GM23248 (cell line): ENCODE data around the gene RIOK3. TPM values are rescaled to one million over a fixed set of nuclear protein-coding genes. Genes with fewer than 3 reads are reported as not detected.

Experiments used
- DNase-seq: peaks from one replicate; pipeline ENCODE4 v3.0.0-alpha.2; 2015
- H2AFZ ChIP-seq: fragments of 200-600 bp; sonication (generic); 2 replicates; pipeline ENCODE4 v1.6.1; 2016; ENCODE audit warnings: antibody characterized with exemption
- H3F3A ChIP-seq: fragments of 200-600 bp; sonication (generic); 2 replicates; pipeline ENCODE4 v1.6.1; 2016; ENCODE audit warnings: mild to moderate bottlenecking, antibody characterized with exemption, mixed run types; ENCODE audit not compliant: insufficient read depth
- H3K27ac ChIP-seq: fragments of 200-600 bp; sonication (generic); 2 replicates; pipeline ENCODE4 v1.5.1; 2016; ENCODE audit warnings: mild to moderate bottlenecking
- H3K27me3 ChIP-seq: fragments of 200-600 bp; sonication (generic); replicated peaks from 2 replicates; pipeline ENCODE4 v1.6.1; 2016; ENCODE audit warnings: mild to moderate bottlenecking; ENCODE audit not compliant: insufficient read depth
- H3K36me3 ChIP-seq: fragments of 200-600 bp; sonication (generic); 2 replicates; pipeline ENCODE4 v1.6.1; 2016; ENCODE audit warnings: low read depth, mild to moderate bottlenecking
- H3K4me1 ChIP-seq: fragments of 200-600 bp; sonication (generic); 2 replicates; pipeline ENCODE4 v1.6.1; 2016; ENCODE audit warnings: mild to moderate bottlenecking; ENCODE audit not compliant: insufficient read depth
- H3K4me2 ChIP-seq: fragments of 200-600 bp; sonication (generic); one replicate; pipeline ENCODE4 v1.6.1; 2016; ENCODE audit warnings: mild to moderate bottlenecking; ENCODE audit not compliant: unreplicated experiment
- H3K4me3 ChIP-seq: fragments of 200-600 bp; sonication (generic); 2 replicates; pipeline ENCODE4 v1.5.1; 2016; ENCODE audit warnings: mild to moderate bottlenecking
- H3K79me2 ChIP-seq: fragments of 200-600 bp; sonication (generic); 2 replicates; pipeline ENCODE4 v1.6.1; 2016; ENCODE audit warnings: mild to moderate bottlenecking; ENCODE audit not compliant: insufficient read depth
- H3K9ac ChIP-seq: fragments of 200-600 bp; sonication (generic); 2 replicates; pipeline ENCODE4 v1.6.1; 2016; ENCODE audit warnings: mild to moderate bottlenecking
- H3K9me2 ChIP-seq: fragments of 200-600 bp; sonication (generic); 2 replicates; pipeline ENCODE4 v1.6.1; 2016; ENCODE audit warnings: mixed run types, mild to moderate bottlenecking, moderate library complexity; ENCODE audit not compliant: insufficient read depth
- H3K9me3 ChIP-seq: fragments of 200-600 bp; sonication (generic); one replicate; pipeline ENCODE4 v1.6.1; 2017; ENCODE audit warnings: low read depth
- H4K20me1 ChIP-seq: fragments of 200-600 bp; sonication (generic); 2 replicates; pipeline ENCODE4 v1.6.0; 2016; ENCODE audit not compliant: insufficient read depth
- EZH2 ChIP-seq: fragments of 200-600 bp; sonication (generic); IDR thresholded peaks from 2 replicates; pipeline ENCODE4 v1.6.1; 2018; ENCODE audit warnings: antibody characterized with exemption, mild to moderate bottlenecking; ENCODE audit not compliant: insufficient read depth, poor library complexity, severe bottlenecking
- EZH2phosphoT487 ChIP-seq: fragments of 200-600 bp; sonication (generic); IDR thresholded peaks from 2 replicates; pipeline ENCODE4 v1.6.1; 2018; ENCODE audit warnings: antibody characterized with exemption, moderate library complexity, mild to moderate bottlenecking, low read depth; ENCODE audit not compliant: insufficient read depth
- WGBS, 2 experiments: methylation state at CpG; one replicate each; pipeline ENCODE4 v1.1.6; 2015 to 2017; ENCODE audit warnings: low lambda C conversion rate in 2 of 2, low coverage in 1 of 2; ENCODE audit errors: missing lambda C conversion rate in 2 of 2; 5-methylcytosine and 5-hydroxymethylcytosine counted together
- in situ Hi-C: fragments of 300-500 bp; cut with MboI; formaldehyde crosslinking; loops from 2 replicates; pipeline ENCODE4 v1.15.0; 2020
- polyA plus RNA-seq: library from polyadenylated mRNA; unstranded; fragments of >200 nt; fragmentation: Nextera tagmentation; extraction: Ambion mirVana; gene quantifications from 2 replicates; pipeline ENCODE4 v1.2.1, GENCODE V29; 2016
- total RNA-seq: library from RNA; depleted of rRNA; stranded (reverse); fragments of >200 nt; shearing (Covaris generic); gene quantifications from 2 replicates; pipeline ENCODE4 v1.2.3, GENCODE V29; 2014

RIOK3 gene
- total and polyA plus RNA-seq, 2 experiments from 2014 or later = 81.8 to 89.3 TPM

DNA sequence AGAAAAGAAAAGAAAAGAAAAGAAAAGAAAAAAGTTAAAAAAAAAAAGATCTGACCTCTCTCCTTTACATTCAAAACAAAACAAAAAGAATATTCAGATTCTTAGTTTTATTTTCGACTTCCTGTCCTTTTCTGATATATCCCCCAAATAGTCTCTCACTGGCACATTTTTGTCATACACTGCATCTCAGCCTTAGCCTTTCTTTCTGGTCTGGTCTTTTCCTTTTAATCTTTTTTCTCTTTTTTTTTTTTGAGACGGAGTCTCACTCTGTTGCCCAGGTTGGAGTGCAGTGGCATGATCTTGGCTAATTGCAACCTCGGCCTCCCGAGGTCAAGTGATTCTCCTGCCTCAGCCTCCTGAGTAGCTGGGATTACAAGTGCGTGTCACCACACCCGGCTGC is 1.6 kb upstream of the RIOK3 start:
- H3K79me2 ChIP-seq = peaks cover 35% of the 10 kb centered on the region
- H3K4me3 ChIP-seq = no peak overlapping the region
- no peak overlapping the region for H3K4me2 ChIP-seq
- H2AFZ ChIP-seq = peak overlapping the region; percentile 95
- H3K4me1 ChIP-seq = peaks cover 20% of the 10 kb centered on the region
- no peak for DNase-seq
- H3K27me3 ChIP-seq = no peaks in the 10 kb centered on the region
- no peaks in the 10 kb centered on the region; the same call in 1 of the 2 replicates for H3K36me3 ChIP-seq
- H3K9me2 ChIP-seq = no peaks in the 10 kb centered on the region
- H3K9me3 ChIP-seq = no peaks in the 10 kb centered on the region
- H4K20me1 ChIP-seq = peaks cover 3% of the 10 kb centered on the region; the same call in 1 of the 2 replicates
- H3K27ac ChIP-seq = no peak overlapping the region
- in situ Hi-C loops = no loop called here
- no peak for TF ChIP-seq EZH2
- no peak for TF ChIP-seq EZH2phosphoT487
- no peak overlapping the region for H3K9ac ChIP-seq
- H3F3A ChIP-seq = peaks cover 25% of the 10 kb centered on the region
- WGBS, 2 experiments = 96 to 97% methylated on average over 4 to 6 of the region's 6 CpGs

DNA sequence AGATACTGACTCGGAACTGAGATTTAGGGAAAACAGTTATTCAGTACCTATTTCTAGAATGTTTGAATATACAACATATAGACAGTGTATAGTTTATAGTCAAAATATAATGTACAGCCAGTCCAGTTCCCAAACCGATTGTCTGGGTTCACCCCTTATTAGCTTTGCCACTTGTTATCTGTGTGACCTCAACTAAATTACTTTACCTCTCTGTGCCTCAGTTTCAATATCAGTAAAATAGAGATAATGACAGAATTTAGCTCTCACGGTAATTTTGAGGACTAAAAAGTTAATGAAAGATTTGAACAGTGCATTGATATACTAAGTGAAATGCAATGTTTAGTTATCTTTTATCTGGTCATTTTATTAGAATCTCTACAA is 750 bp upstream of the RIOK3 start:
- peak overlapping the region; percentile 95 for H2AFZ ChIP-seq
- no peaks in the 10 kb centered on the region for H3K9me2 ChIP-seq
- H3K4me1 ChIP-seq = peaks cover 28% of the 10 kb centered on the region
- H3K27me3 ChIP-seq = no peaks in the 10 kb centered on the region
- H3K9ac ChIP-seq = peak overlapping the region; percentile 93
- peaks cover 43% of the 10 kb centered on the region for H3K79me2 ChIP-seq
- no peaks in the 10 kb centered on the region for H3K9me3 ChIP-seq
- H3K4me2 ChIP-seq = peak overlapping the region; percentile 84
- H3F3A ChIP-seq = peaks cover 25% of the 10 kb centered on the region
- peak overlapping the region; percentile 90 for H3K27ac ChIP-seq
- H4K20me1 ChIP-seq = peaks cover 7% of the 10 kb centered on the region; the same call in 1 of the 2 replicates
- peaks cover 3% of the 10 kb centered on the region; the same call in 1 of the 2 replicates for H3K36me3 ChIP-seq
- H3K4me3 ChIP-seq = peak overlapping the region; percentile 92
- TF ChIP-seq EZH2phosphoT487 = no peak
- no peak for TF ChIP-seq EZH2
- DNase-seq = no peak
- in situ Hi-C loops = no loop called here
- 35 to 37% methylated on average over 3 of the region's 3 CpGs for WGBS, 2 experiments

DNA sequence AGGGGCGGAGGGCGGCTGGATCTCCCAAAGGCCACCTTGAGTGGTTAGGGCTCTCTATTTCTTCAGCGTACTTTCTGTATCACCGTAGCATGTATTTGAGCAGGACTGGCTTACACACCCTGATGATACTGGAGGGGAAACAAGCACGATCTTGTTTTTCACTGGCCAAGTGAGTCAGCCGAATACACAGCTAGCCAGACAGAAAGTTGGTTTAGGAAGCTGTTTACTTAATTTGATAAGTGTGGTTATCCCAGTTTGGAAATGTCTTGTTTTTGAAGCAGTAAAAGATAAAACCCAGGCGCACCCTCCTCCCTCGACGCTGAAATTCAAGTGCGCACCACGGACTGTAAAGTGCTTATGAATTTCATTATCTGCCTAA is 582 bp downstream of the RIOK3 start:
- H3F3A ChIP-seq = peaks cover 25% of the 10 kb centered on the region
- peak overlapping the region; percentile 92 for H3K4me3 ChIP-seq
- H4K20me1 ChIP-seq = peaks cover 20% of the 10 kb centered on the region
- H3K79me2 ChIP-seq = peaks cover 57% of the 10 kb centered on the region
- peak overlapping the region; percentile 93 for H3K9ac ChIP-seq
- no peaks in the 10 kb centered on the region for H3K9me2 ChIP-seq
- H3K36me3 ChIP-seq = peaks cover 3% of the 10 kb centered on the region; the same call in 1 of the 2 replicates
- TF ChIP-seq EZH2phosphoT487 = no peak
- TF ChIP-seq EZH2 = no peak
- DNase-seq = peak; percentile 78
- peak overlapping the region; percentile 97 for H3K4me2 ChIP-seq
- H3K9me3 ChIP-seq = no peaks in the 10 kb centered on the region
- peak overlapping the region; percentile 90 for H3K27ac ChIP-seq
- H3K4me1 ChIP-seq = peaks cover 37% of the 10 kb centered on the region
- WGBS, 2 experiments = 1 to 3% methylated on average over 11 of the region's 11 CpGs
- peak overlapping the region; percentile 95 for H2AFZ ChIP-seq
- no peaks in the 10 kb centered on the region for H3K27me3 ChIP-seq
- in situ Hi-C loops = no loop called here

DNA sequence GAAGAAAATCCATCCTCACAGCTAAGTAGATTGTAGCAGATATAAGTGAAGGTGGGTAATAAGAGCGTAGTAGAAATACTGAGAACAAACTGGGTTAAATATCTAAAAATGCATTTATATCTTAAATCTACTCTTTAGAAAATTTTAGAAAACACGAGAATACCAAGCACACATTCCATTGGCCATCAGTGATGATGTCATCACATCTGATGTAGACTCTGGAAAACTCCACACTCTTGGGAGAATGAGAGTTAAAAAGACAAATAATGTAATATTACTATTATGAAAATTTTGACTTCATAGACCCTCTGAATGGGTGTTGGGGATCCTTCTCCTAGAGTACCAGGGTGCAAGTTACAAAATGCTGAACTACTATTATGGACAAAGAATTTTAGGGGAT is 3.7 kb downstream of the RIOK3 start:
- TF ChIP-seq EZH2phosphoT487 (no peak), EZH2 (no peak)
- H3K27ac ChIP-seq = no peak overlapping the region
- no peaks in the 10 kb centered on the region for H3K9me3 ChIP-seq
- H3F3A ChIP-seq = peaks cover 24% of the 10 kb centered on the region
- H3K4me2 ChIP-seq = peak overlapping the region; percentile 34
- H3K27me3 ChIP-seq = no peaks in the 10 kb centered on the region
- DNase-seq = peak; percentile 22
- H3K4me1 ChIP-seq = peaks cover 46% of the 10 kb centered on the region
- peaks cover 3% of the 10 kb centered on the region; the same call in 1 of the 2 replicates for H3K36me3 ChIP-seq
- H3K9ac ChIP-seq = no peak overlapping the region
- peaks cover 88% of the 10 kb centered on the region for H3K79me2 ChIP-seq
- no peak overlapping the region for H3K4me3 ChIP-seq
- in situ Hi-C loops = no loop called here
- H2AFZ ChIP-seq = no peak overlapping the region
- whole genome bisulfite sequencing, 2 experiments = 80 to 86% methylated on average over 2 of the region's 2 CpGs
- peaks cover 44% of the 10 kb centered on the region for H4K20me1 ChIP-seq
- H3K9me2 ChIP-seq = no peaks in the 10 kb centered on the region
